HG02885 (cell line): ENCODE results near the gene PPP1CB.
"Not testable (repeated sequence)": the region's sequence is repeated elsewhere in the genome, so short reads cannot be mapped to it uniquely, and the experiment has no call there.

ENCODE experiments used
- ATAC-seq: cut with Tn5 transposase; IDR thresholded peaks from one replicate; pipeline ENCODE4 v1.9.1; 2021; ENCODE audit warnings: mild to moderate bottlenecking; ENCODE audit not compliant: unreplicated experiment, poor library complexity

Gene PPP1CB

DNA sequence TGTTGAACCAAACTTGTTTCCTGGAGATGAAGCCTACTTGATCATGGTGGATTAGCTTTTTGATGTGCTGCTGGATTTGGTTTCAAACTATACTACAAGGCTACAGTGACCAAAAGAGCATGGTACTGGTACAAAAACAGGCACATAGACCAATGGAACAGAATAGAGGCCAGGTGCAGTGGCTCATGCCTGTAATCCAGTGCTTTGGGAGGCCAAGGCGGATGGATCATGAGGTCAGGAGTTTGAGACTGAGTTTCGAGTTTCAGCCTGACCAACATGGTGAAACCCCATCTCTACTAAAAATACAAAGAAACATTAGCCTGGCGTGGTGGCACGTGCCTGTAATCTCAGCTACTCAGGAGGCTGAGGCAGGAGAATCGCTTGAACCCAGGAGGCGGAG is 9.0 kb upstream of the PPP1CB start:
- not testable (repeated sequence) for ATAC-seq

- ATAC-seq = no peak
Observed at GRCh38 chr2:28745225-28745624, 6.4 kb upstream of the PPP1CB start.

- ATAC-seq = no peak
Observed at GRCh38 chr2:28745876-28746275, 5.8 kb upstream of the PPP1CB start.

GRCh38 chr2:28746429-28747111 is 5.1 kb upstream of the PPP1CB start:
- ATAC-seq = no peak

GRCh38 chr2:28747714-28748113 is 3.9 kb upstream of the PPP1CB start:
- no peak for ATAC-seq

DNA sequence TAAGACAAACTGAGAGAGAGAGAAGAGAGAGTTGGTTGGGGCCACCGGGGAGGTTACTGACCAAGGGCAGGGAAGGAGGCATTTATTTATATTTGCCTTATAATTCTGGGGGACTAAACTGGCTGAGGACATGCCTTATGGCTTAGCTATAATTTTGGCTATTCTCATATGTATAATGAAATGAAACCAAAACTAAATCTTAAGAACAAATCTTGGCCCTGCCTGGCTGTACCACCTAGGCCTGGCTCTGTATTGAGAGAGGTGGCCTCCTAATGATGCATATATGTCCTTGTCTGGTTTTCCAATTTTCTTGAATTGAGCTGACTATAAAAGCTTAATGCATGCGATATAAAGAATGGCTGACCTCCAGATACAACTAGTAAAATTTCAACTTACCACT is 3.5 kb upstream of the PPP1CB start:
- ATAC-seq = no peak

DNA sequence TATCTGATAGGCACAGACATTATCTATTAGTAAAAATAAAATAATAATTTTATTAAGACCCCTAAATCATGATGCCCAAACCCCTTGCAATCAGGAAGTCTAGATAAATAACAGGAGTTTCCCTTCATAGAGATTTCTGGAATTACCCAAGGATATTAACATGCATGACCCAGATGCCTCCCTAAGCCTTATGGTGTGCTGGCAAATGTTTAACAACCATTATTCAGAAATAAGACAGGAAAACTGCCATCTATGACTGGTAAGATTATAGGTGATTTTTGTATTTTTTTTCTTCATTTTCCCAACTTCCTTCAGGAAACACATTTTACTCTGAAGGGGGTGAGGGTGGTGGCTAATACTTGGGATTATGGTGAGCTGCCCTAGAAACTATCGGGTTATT is 2.7 kb upstream of the PPP1CB start:
- no peak for ATAC-seq

DNA sequence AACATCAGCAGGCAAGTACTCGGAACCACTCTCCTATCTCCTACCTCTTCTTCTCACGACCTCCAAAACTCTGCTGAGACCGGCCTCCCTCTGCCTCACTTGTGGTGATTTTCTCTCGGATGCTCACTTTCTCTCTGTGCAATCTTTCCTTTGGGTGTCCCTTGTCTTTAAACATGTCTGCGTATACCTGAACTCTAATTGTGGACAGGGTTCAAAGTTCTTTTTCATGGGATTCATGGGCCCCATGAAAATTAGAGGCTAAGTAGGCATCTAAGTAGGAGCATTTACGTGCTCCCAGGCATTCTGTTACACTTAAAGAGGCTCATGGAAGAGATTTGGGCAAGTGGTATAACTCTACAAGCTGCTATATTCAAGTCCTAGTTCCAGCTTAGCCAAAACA is 2.1 kb upstream of the PPP1CB start:
- ATAC-seq = no peak

- ATAC-seq = no peak
Observed at GRCh38 chr2:28750316-28751251, 1.0 kb upstream of the PPP1CB start.

DNA sequence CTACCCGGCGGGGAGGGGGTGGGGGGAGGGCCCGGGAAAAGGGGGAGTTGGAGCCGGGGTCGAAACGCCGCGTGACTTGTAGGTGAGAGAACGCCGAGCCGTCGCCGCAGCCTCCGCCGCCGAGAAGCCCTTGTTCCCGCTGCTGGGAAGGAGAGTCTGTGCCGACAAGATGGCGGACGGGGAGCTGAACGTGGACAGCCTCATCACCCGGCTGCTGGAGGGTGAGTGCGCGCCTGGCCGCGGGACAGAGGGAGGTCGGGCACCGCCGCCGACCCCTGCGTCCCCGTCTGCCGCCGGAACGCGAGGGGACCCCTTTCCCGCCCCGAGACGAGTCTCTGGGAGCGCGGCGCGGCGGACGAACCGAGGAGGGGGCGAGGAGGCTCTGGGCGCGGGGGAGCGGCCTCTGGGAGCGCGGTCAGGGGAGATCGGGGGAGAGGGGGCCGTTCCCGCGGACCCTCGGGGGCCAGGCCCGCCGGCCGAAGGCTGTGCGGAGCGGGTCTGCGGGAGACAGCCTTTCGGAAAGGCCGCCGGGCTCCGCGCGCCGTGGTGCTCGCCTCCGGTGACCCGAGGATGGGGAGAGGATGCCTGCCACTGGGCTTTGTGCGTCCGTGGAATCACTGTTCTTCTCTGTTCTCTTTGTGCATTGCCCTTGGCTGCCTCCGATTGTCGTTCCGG is 463 bp downstream of the PPP1CB start:
- peak; percentile 38 for ATAC-seq

DNA sequence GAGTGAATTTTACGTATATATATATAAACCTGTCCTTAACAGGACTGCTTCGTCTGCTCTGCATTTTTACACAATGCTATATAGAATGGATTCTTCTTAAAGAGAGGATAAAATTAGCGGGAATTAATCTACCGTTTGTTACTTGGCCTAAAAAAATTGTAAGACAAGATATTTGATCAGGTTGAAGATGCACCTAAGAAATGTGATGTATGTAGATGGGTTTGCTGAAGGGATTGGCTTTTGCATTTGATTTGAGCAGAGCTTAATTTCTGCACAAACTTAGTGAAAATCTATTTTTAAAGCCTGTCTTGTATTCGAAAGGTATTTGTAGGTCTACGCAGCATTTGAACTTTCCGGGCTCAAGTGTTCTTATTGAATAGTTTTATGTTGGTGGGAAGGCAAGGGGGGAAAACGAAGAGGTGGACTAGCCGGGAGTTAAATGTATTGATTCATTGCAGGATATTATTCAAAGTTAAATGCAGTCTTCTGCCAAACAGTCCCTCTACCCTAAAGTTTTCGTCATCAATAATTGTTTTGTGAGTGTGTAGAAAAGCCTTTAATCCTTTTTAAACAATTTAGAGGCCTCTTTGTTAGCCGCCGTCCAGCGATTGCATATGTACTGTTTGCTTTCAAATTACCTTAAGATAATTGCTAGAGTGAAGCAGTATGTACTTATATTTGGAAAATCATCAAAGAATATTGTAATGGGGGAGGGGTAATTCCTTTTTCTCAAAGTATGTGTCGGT is 1.2 kb downstream of the PPP1CB start:
- no peak for ATAC-seq

DNA sequence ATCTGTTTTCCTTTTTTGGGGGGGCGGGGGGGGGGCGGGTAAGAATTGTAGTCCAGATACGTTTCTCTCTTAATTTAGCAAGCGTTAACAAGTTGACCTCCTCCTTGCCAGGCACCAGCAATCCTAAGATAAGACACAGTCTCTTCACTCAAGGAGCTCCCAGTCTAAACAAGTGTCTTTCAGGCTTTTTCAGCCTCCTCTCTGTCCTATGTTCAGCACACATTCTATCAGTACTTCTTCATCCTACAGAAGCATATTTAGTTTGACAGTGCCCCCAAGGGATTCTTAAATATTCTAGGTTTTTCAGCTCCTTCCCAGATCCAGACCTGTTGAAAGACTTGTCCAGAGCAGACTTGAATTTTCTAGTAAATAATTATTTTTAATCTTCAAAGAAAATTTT is 2.7 kb downstream of the PPP1CB start:
- ATAC-seq = no peak

DNA sequence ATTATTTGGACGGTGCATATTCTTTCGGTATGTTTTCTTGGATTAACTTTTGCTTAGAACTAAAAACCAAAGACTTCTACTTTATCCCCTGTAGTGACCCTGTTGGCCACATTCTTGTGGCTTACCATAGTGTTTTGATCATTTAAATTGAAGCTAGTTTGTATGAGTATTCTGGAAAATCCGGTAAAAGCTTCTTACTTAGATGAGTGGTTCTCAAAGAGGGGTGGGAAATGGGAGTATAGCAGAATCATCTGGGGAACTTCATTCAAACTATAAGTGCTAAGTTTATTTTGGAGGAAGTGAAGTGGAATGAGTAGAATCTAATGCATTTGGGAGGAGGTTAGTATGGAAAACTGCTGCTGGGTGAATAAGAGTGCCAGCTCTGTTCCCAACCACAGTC is 3.8 kb downstream of the PPP1CB start:
- ATAC-seq = no peak

- no peak for ATAC-seq
Observed at GRCh38 chr2:28758459-28758858, 6.8 kb downstream of the PPP1CB start.

- no peak for ATAC-seq
Observed at GRCh38 chr2:28761420-28761819, 9.8 kb downstream of the PPP1CB start.

GRCh38 chr2:28764909-28765711 is 13.5 kb downstream of the PPP1CB start:
- ATAC-seq = no peak

GRCh38 chr2:28766070-28766469 is 14.4 kb downstream of the PPP1CB start:
- no peak for ATAC-seq

DNA sequence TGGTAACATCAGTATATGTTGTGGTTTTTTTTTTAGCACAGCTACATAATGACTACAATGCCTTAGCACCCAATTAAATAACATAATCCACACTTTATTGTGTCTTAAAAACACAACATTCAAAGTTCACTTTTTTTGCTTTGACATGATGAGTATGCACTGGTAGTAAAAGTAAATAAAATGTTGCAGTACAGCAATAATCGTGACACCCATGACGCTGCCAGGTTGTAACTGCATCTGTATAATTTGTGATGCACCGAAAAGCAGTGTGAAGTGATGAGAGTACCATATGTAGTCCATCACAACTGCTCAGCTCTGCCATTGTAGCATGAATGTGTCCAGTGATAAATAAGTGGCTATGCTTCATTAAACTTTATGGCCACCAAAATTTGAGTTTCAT is 15.7 kb downstream of the PPP1CB start:
- no peak for ATAC-seq

- no peak for ATAC-seq
Observed at GRCh38 chr2:28768422-28768821, 16.8 kb downstream of the PPP1CB start.

DNA sequence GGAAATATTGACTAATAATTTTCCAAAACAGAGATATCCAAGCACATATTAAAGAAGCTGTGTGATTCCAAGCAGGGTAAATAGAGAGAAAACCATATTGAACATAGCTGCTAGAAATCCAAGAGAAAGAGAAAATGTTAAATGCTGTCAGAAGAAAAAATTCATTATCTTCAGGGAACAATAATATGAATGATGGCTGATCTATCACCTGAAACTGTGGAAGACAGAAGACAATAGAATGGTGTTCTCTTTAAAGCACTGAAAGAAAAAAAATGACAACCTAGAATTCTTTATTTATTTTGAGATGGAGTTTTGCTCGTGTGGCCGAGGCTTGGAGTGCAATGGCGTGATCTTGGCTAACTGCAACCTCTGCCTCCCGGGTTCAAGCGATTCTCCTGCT is 17.3 kb downstream of the PPP1CB start:
- no peak for ATAC-seq
